ENCODE results near the gene ITPA. TPM values are rescaled to one million over a fixed set of nuclear protein-coding genes. Genes with fewer than 3 reads are reported as not detected.

The ITPA gene
- total and polyA plus RNA-seq, 2 of the 8 experiments (the other 6 are each of a cell fraction or from before 2014, with no cell fraction given): 88.2 to 94.0 TPM

DNA sequence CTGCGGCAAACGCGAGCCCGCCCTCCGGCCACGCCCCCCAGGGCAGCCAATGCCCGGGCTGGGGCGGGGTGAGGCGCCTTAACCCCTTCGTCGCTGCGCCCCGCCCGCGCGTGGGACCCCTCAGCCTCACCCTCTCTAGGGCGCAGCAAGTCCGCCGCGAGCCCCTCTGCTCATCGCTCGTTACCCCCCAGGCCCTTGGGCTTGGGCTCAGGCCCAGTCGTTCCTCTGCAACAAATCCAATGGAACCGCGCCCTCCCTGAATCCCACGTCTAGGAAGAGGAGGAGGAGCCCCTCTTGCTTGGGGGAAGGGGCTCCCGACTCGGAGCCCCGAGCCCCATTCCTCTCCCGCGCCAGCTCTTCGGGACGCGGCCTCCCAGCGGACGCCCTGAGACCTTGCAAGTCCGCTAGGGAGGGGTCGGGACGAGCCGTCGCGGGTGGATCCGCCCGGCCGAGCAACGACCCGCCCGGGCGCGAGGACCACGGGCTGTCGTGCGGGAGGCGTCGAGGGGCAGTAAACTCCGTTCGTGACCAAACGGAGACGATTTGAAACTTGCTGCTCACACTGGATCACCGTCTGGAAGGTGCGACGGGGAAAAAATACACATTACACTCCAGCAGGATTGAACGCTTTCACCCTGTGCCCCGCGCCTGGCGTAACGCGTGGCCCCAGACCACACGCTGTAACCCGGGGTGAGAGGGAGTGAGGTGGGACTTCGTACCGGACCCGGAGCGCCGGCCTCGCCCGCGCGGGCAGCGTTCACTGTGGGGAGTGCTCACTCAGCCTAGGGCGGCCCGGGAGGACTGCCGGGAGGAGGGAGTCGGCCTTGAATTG is 35.5 kb upstream of the ITPA start (continued):
- TF ChIP-seq SP4 (IDR thresholded peaks at IDR 0.05; ENCODE audit: low read length): peak; percentile 8; the same call in 1 of the 2 replicates
- peak; percentile 58; the same call in 1 of the 2 replicates for TF ChIP-seq KDM1A (IDR thresholded peaks at IDR 0.05; ENCODE audit: borderline replicate concordance, low read length)
- no peak for TF ChIP-seq ATF2 (IDR thresholded peaks at IDR 0.05; ENCODE audit: low read length)
- TF ChIP-seq EZH2 (IDR thresholded peaks at IDR 0.05; ENCODE audit: low read depth, low read length, severe bottlenecking): no peak
- peak; percentile 62; the same call in 1 of the 2 replicates for TF ChIP-seq TBP (IDR thresholded peaks at IDR 0.05; ENCODE audit: low read depth, low read length)
- TF ChIP-seq CHD1 (IDR thresholded peaks at IDR 0.05; ENCODE audit: low read depth, low read length): no peak
- no peak for TF ChIP-seq JUN (IDR thresholded peaks at IDR 0.05; ENCODE audit: low read depth, low read length)
- TF ChIP-seq YY1 (IDR thresholded peaks at IDR 0.05; ENCODE audit: low read depth, low read length): no peak
- no peak for TF ChIP-seq NANOG (IDR thresholded peaks at IDR 0.05; ENCODE audit: insufficient read depth, low read depth, low read length, poor library complexity, severe bottlenecking)
- no peak for TF ChIP-seq HDAC6 (IDR thresholded peaks at IDR 0.05; ENCODE audit: low read depth, low read length)
- no peak for TF ChIP-seq CBX5 (IDR thresholded peaks at IDR 0.05; ENCODE audit: low read depth, low read length)
- no peak; a peak in 1 of 4 replicates for TF ChIP-seq RAD21 (IDR thresholded peaks at IDR 0.05 in 1 of 2, conservative IDR thresholded peaks at IDR 0.05 in 1 of 2; ENCODE audit: low read depth in 2 of 2, low read length in 2 of 2)
- TF ChIP-seq SP2 (IDR thresholded peaks at IDR 0.05; ENCODE audit: low read length): no peak
- TF ChIP-seq NRF1 (IDR thresholded peaks at IDR 0.05; ENCODE audit: low read depth, low read length): no peak
- TF ChIP-seq SIN3A (conservative IDR thresholded peaks at IDR 0.05 in 1 of 2, IDR thresholded peaks at IDR 0.05 in 1 of 2; ENCODE audit: low read depth in 1 of 2, low read length in 2 of 2): peak in 1 of 2 experiments; percentile 68; a peak in 1 of 4 replicates
- peak; percentile 69 for TF ChIP-seq PHF8 (conservative IDR thresholded peaks at IDR 0.05; ENCODE audit: low read depth, low read length)
- no peak for TF ChIP-seq GTF2F1 (IDR thresholded peaks at IDR 0.05; ENCODE audit: borderline replicate concordance, low read depth, low read length)
- no peak for TF ChIP-seq MAFK (IDR thresholded peaks at IDR 0.05; ENCODE audit: low read depth, low read length)
- TF ChIP-seq, protein P1, sequence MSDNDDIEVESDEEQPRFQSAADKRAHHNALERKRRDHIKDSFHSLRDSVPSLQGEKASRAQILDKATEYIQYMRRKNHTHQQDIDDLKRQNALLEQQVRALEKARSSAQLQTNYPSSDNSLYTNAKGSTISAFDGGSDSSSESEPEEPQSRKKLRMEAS (IDR thresholded peaks at IDR 0.05): peak; percentile 9; the same call in 1 of the 2 replicates
- peak; percentile 11 for TF ChIP-seq TAF7 (optimal IDR thresholded peaks at IDR 0.05; ENCODE audit: borderline replicate concordance, low read depth, low read length)
